ENCODE results near the gene HNRNPLL. TPM values are rescaled to one million over a fixed set of nuclear protein-coding genes. Genes with fewer than 3 reads are reported as not detected.

Gene HNRNPLL
- polyA plus RNA-seq, 6 donors from 2014 or later = 3.6 to 13.4 (median 8.9) TPM

- no peak overlapping the region for H3K27ac Mint-ChIP-seq
- H3K4me3 Mint-ChIP-seq = no peak overlapping the region
- no peak for ATAC-seq (ENCODE audit: low read depth in 2 of 2)
These were observed 23.9 kb downstream of the HNRNPLL start for GRCh38 chr2:38578832-38579231.

GRCh38 chr2:38574278-38574677, 28.4 kb downstream of the HNRNPLL start:
- Mint-ChIP-seq H3K9me3 (no peaks in the 10 kb centered on the region), H3K27ac (no peak overlapping the region), H3K4me1 (no peaks in the 10 kb centered on the region), H3K4me3 (no peak overlapping the region), H3K36me3 (no peaks in the 10 kb centered on the region), H3K27me3 (peaks cover 5 to 29% (median 7%) of the 10 kb centered on the region in 3 donors)
- DNase-seq = no peak
- no peak for ATAC-seq (ENCODE audit: low read depth in 2 of 2)

More at GRCh38 chr2:38578832-38579231, 23.9 kb downstream of the HNRNPLL start:
- no peaks in the 10 kb centered on the region for H3K36me3 Mint-ChIP-seq
- no peaks in the 10 kb centered on the region for H3K9me3 Mint-ChIP-seq
- H3K27me3 Mint-ChIP-seq = peaks cover 5 to 35% (median 7%) of the 10 kb centered on the region in 3 donors
- H3K4me1 Mint-ChIP-seq = no peaks in the 10 kb centered on the region
- DNase-seq = no peak

GRCh38 chr2:38572167-38572566, 30.6 kb downstream of the HNRNPLL start:
- H3K9me3 Mint-ChIP-seq = no peaks in the 10 kb centered on the region
- no peak for ATAC-seq (ENCODE audit: low read depth in 2 of 2)
- no peak for DNase-seq
- no peaks in the 10 kb centered on the region for H3K4me1 Mint-ChIP-seq
- H3K27ac Mint-ChIP-seq = no peak overlapping the region
- H3K27me3 Mint-ChIP-seq = peaks cover 0 to 17% (median 0%) of the 10 kb centered on the region in 3 donors
- no peaks in the 10 kb centered on the region for H3K36me3 Mint-ChIP-seq
- no peak overlapping the region for H3K4me3 Mint-ChIP-seq

GRCh38 chr2:38571193-38571592, 31.5 kb downstream of the HNRNPLL start:
- DNase-seq = no peak
- Mint-ChIP-seq H3K27me3 (peaks cover 0 to 10% (median 0%) of the 10 kb centered on the region in 3 donors), H3K4me1 (no peaks in the 10 kb centered on the region), H3K36me3 (no peaks in the 10 kb centered on the region), H3K9me3 (no peaks in the 10 kb centered on the region), H3K4me3 (no peak overlapping the region), H3K27ac (no peak overlapping the region)
- no peak for ATAC-seq (ENCODE audit: low read depth in 2 of 2)

GRCh38 chr2:38568724-38569436, 33.8 kb downstream of the HNRNPLL start:
- ATAC-seq (ENCODE audit: low read depth in 2 of 2) (no peak), DNase-seq (no peak)
- no peak overlapping the region for H3K4me3 Mint-ChIP-seq
- no peaks in the 10 kb centered on the region for H3K9me3 Mint-ChIP-seq
- H3K4me1 Mint-ChIP-seq = no peaks in the 10 kb centered on the region
- no peak overlapping the region for H3K27ac Mint-ChIP-seq
- H3K36me3 Mint-ChIP-seq = peaks cover 0 to 10% of the 10 kb centered on the region in 2 donors
- no peaks in the 10 kb centered on the region for H3K27me3 Mint-ChIP-seq

- Mint-ChIP-seq H3K9me3 (no peaks in the 10 kb centered on the region), H3K27ac (no peak overlapping the region), H3K36me3 (peaks cover 0 to 10% of the 10 kb centered on the region in 2 donors), H3K4me1 (no peaks in the 10 kb centered on the region), H3K4me3 (no peak overlapping the region), H3K27me3 (no peaks in the 10 kb centered on the region)
- ATAC-seq (ENCODE audit: low read depth in 2 of 2) = no peak
- no peak for DNase-seq
These were observed 37.4 kb downstream of the HNRNPLL start for GRCh38 chr2:38565333-38565732.

- no peak for DNase-seq
- ATAC-seq (ENCODE audit: low read depth in 2 of 2) = no peak
- peaks cover 0 to 10% of the 10 kb centered on the region in 2 donors for H3K36me3 Mint-ChIP-seq
- no peaks in the 10 kb centered on the region for H3K4me1 Mint-ChIP-seq
- peaks cover 0 to 5% (median 0%) of the 10 kb centered on the region in 3 donors for H3K27me3 Mint-ChIP-seq
- no peaks in the 10 kb centered on the region for H3K9me3 Mint-ChIP-seq
- no peak overlapping the region for H3K4me3 Mint-ChIP-seq
- H3K27ac Mint-ChIP-seq = no peak overlapping the region
These were observed 41.0 kb downstream of the HNRNPLL start for GRCh38 chr2:38561691-38562090.

GRCh38 chr2:38560092-38560491, 42.6 kb downstream of the HNRNPLL start:
- H3K27me3 Mint-ChIP-seq = peaks cover 4 to 13% (median 8%) of the 10 kb centered on the region in 3 donors
- no peak overlapping the region for H3K27ac Mint-ChIP-seq
- DNase-seq (no peak), ATAC-seq (ENCODE audit: low read depth in 2 of 2) (no peak)
- peaks cover 0 to 6% of the 10 kb centered on the region in 2 donors for H3K36me3 Mint-ChIP-seq
- no peaks in the 10 kb centered on the region for H3K4me1 Mint-ChIP-seq
- H3K4me3 Mint-ChIP-seq = no peak overlapping the region
- H3K9me3 Mint-ChIP-seq = no peaks in the 10 kb centered on the region

- H3K4me3 Mint-ChIP-seq = no peak overlapping the region
- no peaks in the 10 kb centered on the region for H3K9me3 Mint-ChIP-seq
- H3K27ac Mint-ChIP-seq = no peak overlapping the region
- ATAC-seq (ENCODE audit: low read depth in 2 of 2) (no peak), DNase-seq (no peak)
- peaks cover 11 to 20% (median 14%) of the 10 kb centered on the region in 3 donors for H3K27me3 Mint-ChIP-seq
- H3K36me3 Mint-ChIP-seq = no peaks in the 10 kb centered on the region
- no peaks in the 10 kb centered on the region for H3K4me1 Mint-ChIP-seq
These were observed 44.7 kb downstream of the HNRNPLL start for GRCh38 chr2:38557981-38558380.

GRCh38 chr2:38557217-38557616, 45.5 kb downstream of the HNRNPLL start:
- no peaks in the 10 kb centered on the region for H3K36me3 Mint-ChIP-seq
- H3K4me3 Mint-ChIP-seq = no peak overlapping the region
- no peaks in the 10 kb centered on the region for H3K4me1 Mint-ChIP-seq
- DNase-seq = no peak
- no peak for ATAC-seq (ENCODE audit: low read depth in 2 of 2)
- no peaks in the 10 kb centered on the region for H3K9me3 Mint-ChIP-seq
- H3K27me3 Mint-ChIP-seq = peaks cover 17 to 28% (median 18%) of the 10 kb centered on the region in 3 donors
- no peak overlapping the region for H3K27ac Mint-ChIP-seq

GRCh38 chr2:38556006-38556801, 46.5 kb downstream of the HNRNPLL start:
- ATAC-seq (ENCODE audit: low read depth in 2 of 2) (no peak), DNase-seq (no peak)
- Mint-ChIP-seq H3K27ac (no peak overlapping the region), H3K4me1 (no peaks in the 10 kb centered on the region), H3K4me3 (no peak overlapping the region), H3K9me3 (no peaks in the 10 kb centered on the region), H3K27me3 (peaks cover 23 to 32% (median 26%) of the 10 kb centered on the region in 3 donors), H3K36me3 (no peaks in the 10 kb centered on the region)

- Mint-ChIP-seq H3K4me3 (no peak overlapping the region), H3K4me1 (no peaks in the 10 kb centered on the region), H3K9me3 (no peaks in the 10 kb centered on the region), H3K36me3 (no peaks in the 10 kb centered on the region), H3K27me3 (peaks cover 23 to 34% (median 31%) of the 10 kb centered on the region in 3 donors), H3K27ac (no peak overlapping the region)
- no peak for DNase-seq
- ATAC-seq (ENCODE audit: low read depth in 2 of 2) = no peak
These were observed 47.6 kb downstream of the HNRNPLL start for GRCh38 chr2:38554973-38555595.

- H3K4me3 Mint-ChIP-seq = no peak overlapping the region
- ATAC-seq (ENCODE audit: low read depth in 2 of 2) (no peak), DNase-seq (no peak)
- H3K4me1 Mint-ChIP-seq = no peaks in the 10 kb centered on the region
- no peaks in the 10 kb centered on the region for H3K36me3 Mint-ChIP-seq
- H3K9me3 Mint-ChIP-seq = no peaks in the 10 kb centered on the region
- H3K27me3 Mint-ChIP-seq = peaks cover 33 to 48% (median 45%) of the 10 kb centered on the region in 3 donors
- H3K27ac Mint-ChIP-seq = no peak overlapping the region
These were observed 49.2 kb downstream of the HNRNPLL start for GRCh38 chr2:38553554-38553953.

All from naive B cell (primary cell).